ENCODE measurements around the gene PRPF19. TPM values are rescaled to one million over a fixed set of nuclear protein-coding genes. Genes with fewer than 3 reads are reported as not detected.

The PRPF19 gene
- total and polyA plus RNA-seq, 2 of the 13 experiments (the other 11 are each of a cell fraction or from before 2014, with no cell fraction given): 27.4 to 91.1 TPM

- peak; percentile 84 for TF ChIP-seq ZNF501 (CRISPR knock-in tag; IDR thresholded peaks at IDR 0.05)
- TF ChIP-seq MBNL3 (CRISPR knock-in tag; conservative IDR thresholded peaks at IDR 0.05): no peak
- TF ChIP-seq ZNF354B (CRISPR knock-in tag; IDR thresholded peaks at IDR 0.05): no peak
- TF ChIP-seq ZNF546 (CRISPR knock-in tag; conservative IDR thresholded peaks at IDR 0.05): no peak; the same call in 1 of the 2 replicates
- no peak for TF ChIP-seq MBD4 (IDR thresholded peaks at IDR 0.05; ENCODE audit: borderline replicate concordance, low read length)
- TF ChIP-seq FOXP1 (IDR thresholded peaks at IDR 0.05): no peak
- TF ChIP-seq FOXP1 (CRISPR knock-in tag; IDR thresholded peaks at IDR 0.05): no peak
- no peak for TF ChIP-seq ZNF24 (IDR thresholded peaks at IDR 0.05)
- TF ChIP-seq, protein P1, sequence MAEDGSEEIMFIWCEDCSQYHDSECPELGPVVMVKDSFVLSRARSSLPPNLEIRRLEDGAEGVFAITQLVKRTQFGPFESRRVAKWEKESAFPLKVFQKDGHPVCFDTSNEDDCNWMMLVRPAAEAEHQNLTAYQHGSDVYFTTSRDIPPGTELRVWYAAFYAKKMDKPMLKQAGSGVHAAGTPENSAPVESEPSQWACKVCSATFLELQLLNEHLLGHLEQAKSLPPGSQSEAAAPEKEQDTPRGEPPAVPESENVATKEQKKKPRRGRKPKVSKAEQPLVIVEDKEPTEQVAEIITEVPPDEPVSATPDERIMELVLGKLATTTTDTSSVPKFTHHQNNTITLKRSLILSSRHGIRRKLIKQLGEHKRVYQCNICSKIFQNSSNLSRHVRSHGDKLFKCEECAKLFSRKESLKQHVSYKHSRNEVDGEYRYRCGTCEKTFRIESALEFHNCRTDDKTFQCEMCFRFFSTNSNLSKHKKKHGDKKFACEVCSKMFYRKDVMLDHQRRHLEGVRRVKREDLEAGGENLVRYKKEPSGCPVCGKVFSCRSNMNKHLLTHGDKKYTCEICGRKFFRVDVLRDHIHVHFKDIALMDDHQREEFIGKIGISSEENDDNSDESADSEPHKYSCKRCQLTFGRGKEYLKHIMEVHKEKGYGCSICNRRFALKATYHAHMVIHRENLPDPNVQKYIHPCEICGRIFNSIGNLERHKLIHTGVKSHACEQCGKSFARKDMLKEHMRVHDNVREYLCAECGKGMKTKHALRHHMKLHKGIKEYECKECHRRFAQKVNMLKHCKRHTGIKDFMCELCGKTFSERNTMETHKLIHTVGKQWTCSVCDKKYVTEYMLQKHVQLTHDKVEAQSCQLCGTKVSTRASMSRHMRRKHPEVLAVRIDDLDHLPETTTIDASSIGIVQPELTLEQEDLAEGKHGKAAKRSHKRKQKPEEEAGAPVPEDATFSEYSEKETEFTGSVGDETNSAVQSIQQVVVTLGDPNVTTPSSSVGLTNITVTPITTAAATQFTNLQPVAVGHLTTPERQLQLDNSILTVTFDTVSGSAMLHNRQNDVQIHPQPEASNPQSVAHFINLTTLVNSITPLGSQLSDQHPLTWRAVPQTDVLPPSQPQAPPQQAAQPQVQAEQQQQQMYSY (CRISPR knock-in tag; IDR thresholded peaks at IDR 0.05): 0 out of 2 replicates have a peak, but pooled peaks have one; percentile 27
- TF ChIP-seq SOX13 (IDR thresholded peaks at IDR 0.05): no peak
- no peak for TF ChIP-seq SOX13 (CRISPR knock-in tag; conservative IDR thresholded peaks at IDR 0.05 in 1 of 2, IDR thresholded peaks at IDR 0.05 in 1 of 2)
- TF ChIP-seq KLF13 (CRISPR knock-in tag; IDR thresholded peaks at IDR 0.05): no peak
- TF ChIP-seq ATF5 (CRISPR knock-in tag; IDR thresholded peaks at IDR 0.05; ENCODE audit: low read depth): no peak
- TF ChIP-seq AGO2 (optimal IDR thresholded peaks at IDR 0.05; ENCODE audit: low read depth, low read length): peak; percentile 88
- TF ChIP-seq ZNF570 (CRISPR knock-in tag; IDR thresholded peaks at IDR 0.05; ENCODE audit: borderline replicate concordance): no peak
- TF ChIP-seq ZNF256 (CRISPR knock-in tag; conservative IDR thresholded peaks at IDR 0.05): no peak
- TF ChIP-seq ZSCAN20 (CRISPR knock-in tag; IDR thresholded peaks at IDR 0.05; ENCODE audit: borderline replicate concordance): peak; percentile 59; the same call in 1 of the 2 replicates
- TF ChIP-seq FOXK1 (CRISPR knock-in tag; IDR thresholded peaks at IDR 0.05; ENCODE audit: borderline replicate concordance, low read depth): peak; percentile 84
- TF ChIP-seq, protein P2, sequence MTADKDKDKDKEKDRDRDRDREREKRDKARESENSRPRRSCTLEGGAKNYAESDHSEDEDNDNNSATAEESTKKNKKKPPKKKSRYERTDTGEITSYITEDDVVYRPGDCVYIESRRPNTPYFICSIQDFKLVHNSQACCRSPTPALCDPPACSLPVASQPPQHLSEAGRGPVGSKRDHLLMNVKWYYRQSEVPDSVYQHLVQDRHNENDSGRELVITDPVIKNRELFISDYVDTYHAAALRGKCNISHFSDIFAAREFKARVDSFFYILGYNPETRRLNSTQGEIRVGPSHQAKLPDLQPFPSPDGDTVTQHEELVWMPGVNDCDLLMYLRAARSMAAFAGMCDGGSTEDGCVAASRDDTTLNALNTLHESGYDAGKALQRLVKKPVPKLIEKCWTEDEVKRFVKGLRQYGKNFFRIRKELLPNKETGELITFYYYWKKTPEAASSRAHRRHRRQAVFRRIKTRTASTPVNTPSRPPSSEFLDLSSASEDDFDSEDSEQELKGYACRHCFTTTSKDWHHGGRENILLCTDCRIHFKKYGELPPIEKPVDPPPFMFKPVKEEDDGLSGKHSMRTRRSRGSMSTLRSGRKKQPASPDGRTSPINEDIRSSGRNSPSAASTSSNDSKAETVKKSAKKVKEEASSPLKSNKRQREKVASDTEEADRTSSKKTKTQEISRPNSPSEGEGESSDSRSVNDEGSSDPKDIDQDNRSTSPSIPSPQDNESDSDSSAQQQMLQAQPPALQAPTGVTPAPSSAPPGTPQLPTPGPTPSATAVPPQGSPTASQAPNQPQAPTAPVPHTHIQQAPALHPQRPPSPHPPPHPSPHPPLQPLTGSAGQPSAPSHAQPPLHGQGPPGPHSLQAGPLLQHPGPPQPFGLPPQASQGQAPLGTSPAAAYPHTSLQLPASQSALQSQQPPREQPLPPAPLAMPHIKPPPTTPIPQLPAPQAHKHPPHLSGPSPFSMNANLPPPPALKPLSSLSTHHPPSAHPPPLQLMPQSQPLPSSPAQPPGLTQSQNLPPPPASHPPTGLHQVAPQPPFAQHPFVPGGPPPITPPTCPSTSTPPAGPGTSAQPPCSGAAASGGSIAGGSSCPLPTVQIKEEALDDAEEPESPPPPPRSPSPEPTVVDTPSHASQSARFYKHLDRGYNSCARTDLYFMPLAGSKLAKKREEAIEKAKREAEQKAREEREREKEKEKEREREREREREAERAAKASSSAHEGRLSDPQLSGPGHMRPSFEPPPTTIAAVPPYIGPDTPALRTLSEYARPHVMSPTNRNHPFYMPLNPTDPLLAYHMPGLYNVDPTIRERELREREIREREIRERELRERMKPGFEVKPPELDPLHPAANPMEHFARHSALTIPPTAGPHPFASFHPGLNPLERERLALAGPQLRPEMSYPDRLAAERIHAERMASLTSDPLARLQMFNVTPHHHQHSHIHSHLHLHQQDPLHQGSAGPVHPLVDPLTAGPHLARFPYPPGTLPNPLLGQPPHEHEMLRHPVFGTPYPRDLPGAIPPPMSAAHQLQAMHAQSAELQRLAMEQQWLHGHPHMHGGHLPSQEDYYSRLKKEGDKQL (CRISPR knock-in tag; IDR thresholded peaks at IDR 0.05; ENCODE audit: low read depth): peak; percentile 37; the same call in 1 of the 2 replicates
- no peak for TF ChIP-seq NR2F6 (IDR thresholded peaks at IDR 0.05)
- 0 out of 2 replicates have a peak, but pooled peaks have one; percentile 17 for TF ChIP-seq NR2F6 (CRISPR knock-in tag; IDR thresholded peaks at IDR 0.05)
- no peak for TF ChIP-seq JUND (CRISPR knock-in tag; IDR thresholded peaks at IDR 0.05)
Measured at GRCh38 chr11:60906132-60906972, at the start of gene PRPF19 (continued).

Data from HepG2 (cell line).